GM12874 (cell line): Measurements from ENCODE around the gene IGF2BP3.

Source experiments
- TF ChIP-seq, protein P1 (sequence below): IDR thresholded peaks from 2 replicates; pipeline ENCODE4 v1.5.1; 2011; ENCODE audit warnings: low read depth, mild to moderate bottlenecking, control low read depth, low read length, moderate library complexity; ENCODE audit not compliant: insufficient read depth

The IGF2BP3 gene

GRCh38 chr7:23315366-23315765 is 154.9 kb downstream of the IGF2BP3 start:
- TF ChIP-seq, protein P1, sequence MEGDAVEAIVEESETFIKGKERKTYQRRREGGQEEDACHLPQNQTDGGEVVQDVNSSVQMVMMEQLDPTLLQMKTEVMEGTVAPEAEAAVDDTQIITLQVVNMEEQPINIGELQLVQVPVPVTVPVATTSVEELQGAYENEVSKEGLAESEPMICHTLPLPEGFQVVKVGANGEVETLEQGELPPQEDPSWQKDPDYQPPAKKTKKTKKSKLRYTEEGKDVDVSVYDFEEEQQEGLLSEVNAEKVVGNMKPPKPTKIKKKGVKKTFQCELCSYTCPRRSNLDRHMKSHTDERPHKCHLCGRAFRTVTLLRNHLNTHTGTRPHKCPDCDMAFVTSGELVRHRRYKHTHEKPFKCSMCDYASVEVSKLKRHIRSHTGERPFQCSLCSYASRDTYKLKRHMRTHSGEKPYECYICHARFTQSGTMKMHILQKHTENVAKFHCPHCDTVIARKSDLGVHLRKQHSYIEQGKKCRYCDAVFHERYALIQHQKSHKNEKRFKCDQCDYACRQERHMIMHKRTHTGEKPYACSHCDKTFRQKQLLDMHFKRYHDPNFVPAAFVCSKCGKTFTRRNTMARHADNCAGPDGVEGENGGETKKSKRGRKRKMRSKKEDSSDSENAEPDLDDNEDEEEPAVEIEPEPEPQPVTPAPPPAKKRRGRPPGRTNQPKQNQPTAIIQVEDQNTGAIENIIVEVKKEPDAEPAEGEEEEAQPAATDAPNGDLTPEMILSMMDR = no peak

DNA sequence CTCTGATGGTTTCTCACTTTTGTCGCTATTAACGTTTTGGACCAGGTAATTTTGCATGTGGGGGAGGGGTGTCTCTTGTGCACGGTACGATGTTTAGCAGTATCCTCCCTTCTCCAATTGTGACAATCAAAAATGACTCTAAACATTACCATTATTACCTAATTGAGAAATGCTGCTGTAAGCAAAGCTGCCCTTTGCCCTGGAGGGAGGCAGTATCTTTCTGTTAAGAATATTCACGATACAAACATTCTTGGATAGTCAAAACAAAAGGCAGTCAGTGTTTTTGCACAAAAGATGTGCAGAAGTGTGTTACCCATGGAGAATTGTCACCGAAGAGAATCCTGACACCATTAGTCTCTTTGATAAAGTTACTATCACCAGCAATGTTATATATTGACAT is 161.5 kb downstream of the IGF2BP3 start:
- TF ChIP-seq, protein P1 = no peak

- TF ChIP-seq, protein P1 = no peak
These were observed 163.3 kb downstream of the IGF2BP3 start for GRCh38 chr7:23306936-23307521.

DNA sequence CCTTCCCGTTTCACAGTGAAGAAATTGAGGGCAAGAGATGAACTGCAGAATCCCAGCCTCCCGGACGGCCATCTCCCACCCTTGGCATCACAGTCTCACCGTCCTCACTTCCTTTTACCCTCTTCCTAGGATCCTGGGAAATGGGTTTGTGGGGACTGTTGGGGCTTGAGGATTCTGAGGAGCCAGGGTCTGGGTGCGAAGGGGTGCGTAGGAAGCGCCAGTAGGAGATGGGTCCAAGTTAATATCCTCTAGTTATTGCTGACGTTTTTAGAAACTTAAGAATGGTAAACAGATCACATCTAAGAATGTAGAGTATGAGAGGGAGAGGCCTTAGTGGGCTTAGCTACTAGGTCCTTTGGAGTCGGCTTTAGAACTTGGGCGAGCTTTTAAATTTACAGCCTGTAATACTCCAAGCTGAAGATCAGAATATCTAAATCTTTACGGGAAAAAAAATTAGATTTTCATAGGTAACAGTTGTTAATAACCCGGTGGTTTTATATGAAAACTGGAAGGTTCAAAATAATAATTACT is 170.5 kb downstream of the IGF2BP3 start:
- TF ChIP-seq, protein P1 = no peak

- TF ChIP-seq, protein P1 = no peak
These were observed 171.2 kb downstream of the IGF2BP3 start, which contains the start of gene MALSU1 for GRCh38 chr7:23298885-23299769. MALSU1 (plus strand) TSS chr7:23299339; CDS start chr7:23299353, 14 bp downstream.

GRCh38 chr7:23298141-23298881 is 172.0 kb downstream of the IGF2BP3 start:
- TF ChIP-seq, protein P1 = no peak

- TF ChIP-seq, protein P1 = no peak
These were observed 174.9 kb downstream of the IGF2BP3 start for GRCh38 chr7:23295401-23295697.
